Stomach smooth muscle (tissue), 2 donors: ENCODE measurements around the gene SOD2.
"Not testable (repeated sequence)": the region's sequence is repeated elsewhere in the genome, so short reads cannot be mapped to it uniquely, and the experiment has no call there.

Experiments
- H3K27ac ChIP-seq: one replicate; pipeline ENCODE4 v1.7.0; 2013; ENCODE audit warnings: mild to moderate bottlenecking, low read length, inconsistent platforms
- H3K27me3 ChIP-seq, 2 donors: one replicate each; pipeline ENCODE4 v1.7.0; 2013; ENCODE audit warnings: low read length in 2 of 2; ENCODE audit not compliant: insufficient read depth in 2 of 2, control insufficient read depth in 1 of 2
- H3K36me3 ChIP-seq, 2 donors: one replicate each; pipeline ENCODE4 v1.7.0; 2013; ENCODE audit warnings: low read length in 2 of 2; ENCODE audit not compliant: control insufficient read depth in 2 of 2, insufficient read depth in 2 of 2
- H3K4me1 ChIP-seq: one replicate; pipeline ENCODE4 v1.7.0; 2013; ENCODE audit warnings: low read length; ENCODE audit not compliant: control insufficient read depth, insufficient read depth
- H3K4me3 ChIP-seq, 2 donors: one replicate each; pipeline ENCODE4 v1.7.0; 2013; ENCODE audit warnings: low read length in 2 of 2
- H3K9ac ChIP-seq, 2 donors: one replicate each; pipeline ENCODE4 v1.7.0; 2013; ENCODE audit warnings: low read length in 2 of 2, mild to moderate bottlenecking in 1 of 2
- H3K9me3 ChIP-seq, 2 donors: one replicate each; pipeline ENCODE4 v1.7.0; 2013; ENCODE audit warnings: low read length in 2 of 2; ENCODE audit not compliant: control insufficient read depth in 2 of 2
- donor health status: healthy.
- donor health status: Pancreatic carcinoma.

Gene SOD2

GRCh38 chr6:159693128-159693893, at the start of gene SOD2:
Gene SOD2 (minus strand): TSS chr6:159693241. CDS start chr6:159693167, 74 bp downstream.
- Histone ChIP-seq H3K36me3 (peaks cover 0 to 5% of the 10 kb centered on the region in 2 donors), H3K27me3 (no peaks in the 10 kb centered on the region), H3K9me3 (no peaks in the 10 kb centered on the region), H3K9ac (peak within 1 kb of the TSS; percentile 83 to 89), H3K4me1 (peaks cover 29% of the 10 kb centered on the region), H3K27ac (peak within 1 kb of the TSS; percentile 91), H3K4me3 (peak within 1 kb of the TSS; percentile 92)

GRCh38 chr6:159742165-159742564, 49.1 kb upstream of the SOD2 start:
- Histone ChIP-seq H3K27ac (no peak overlapping the region), H3K27me3 (no peaks in the 10 kb centered on the region), H3K9ac (no peak overlapping the region), H3K4me3 (no peak overlapping the region), H3K4me1 (no peaks in the 10 kb centered on the region), H3K36me3 (peaks cover 34 to 42% of the 10 kb centered on the region in 2 donors), H3K9me3 (no peaks in the 10 kb centered on the region)

GRCh38 chr6:159739341-159739740, 46.3 kb upstream of the SOD2 start:
- no peak overlapping the region for H3K9ac ChIP-seq
- no peaks in the 10 kb centered on the region for H3K4me1 ChIP-seq
- no peak overlapping the region for H3K27ac ChIP-seq
- H3K9me3 ChIP-seq = no peaks in the 10 kb centered on the region
- H3K36me3 ChIP-seq = peaks cover 12 to 28% of the 10 kb centered on the region in 2 donors
- H3K27me3 ChIP-seq = no peaks in the 10 kb centered on the region
- no peak overlapping the region for H3K4me3 ChIP-seq

GRCh38 chr6:159736908-159737307, 43.9 kb upstream of the SOD2 start:
- no peak overlapping the region for H3K27ac ChIP-seq
- no peaks in the 10 kb centered on the region for H3K4me1 ChIP-seq
- H3K9me3 ChIP-seq = no peaks in the 10 kb centered on the region
- H3K4me3 ChIP-seq = no peak overlapping the region
- H3K27me3 ChIP-seq = no peaks in the 10 kb centered on the region
- H3K36me3 ChIP-seq = peaks cover 8% of the 10 kb centered on the region in 2 donors
- H3K9ac ChIP-seq = no peak overlapping the region

GRCh38 chr6:159733395-159733794, 40.4 kb upstream of the SOD2 start:
- not testable (repeated sequence) for H3K9ac ChIP-seq, H3K9me3 ChIP-seq, H3K36me3 ChIP-seq, H3K27ac ChIP-seq, H3K4me3 ChIP-seq, H3K27me3 ChIP-seq, H3K4me1 ChIP-seq

GRCh38 chr6:159732550-159732949, 39.5 kb upstream of the SOD2 start:
- H3K36me3 ChIP-seq, H3K4me1 ChIP-seq, H3K27me3 ChIP-seq, H3K27ac ChIP-seq, H3K9ac ChIP-seq, H3K4me3 ChIP-seq, H3K9me3 ChIP-seq: not testable (repeated sequence)

- Histone ChIP-seq H3K4me1 (no peaks in the 10 kb centered on the region), H3K4me3 (peak overlapping the region in 1 of 2 donors; percentile 54), H3K9me3 (no peaks in the 10 kb centered on the region), H3K9ac (no peak overlapping the region), H3K27me3 (no peaks in the 10 kb centered on the region), H3K36me3 (no peaks in the 10 kb centered on the region), H3K27ac (no peak overlapping the region)
Observed at GRCh38 chr6:159730332-159730676, 37.3 kb upstream of the SOD2 start.

GRCh38 chr6:159729598-159730331, 36.7 kb upstream of the SOD2 start:
- Histone ChIP-seq H3K4me1 (no peaks in the 10 kb centered on the region), H3K9me3 (no peaks in the 10 kb centered on the region), H3K36me3 (no peaks in the 10 kb centered on the region), H3K9ac (no peak overlapping the region), H3K27me3 (no peaks in the 10 kb centered on the region), H3K27ac (no peak overlapping the region), H3K4me3 (peak overlapping the region; percentile 20 to 54)

- H3K4me1 ChIP-seq = no peaks in the 10 kb centered on the region
- no peaks in the 10 kb centered on the region for H3K36me3 ChIP-seq
- H3K27me3 ChIP-seq = no peaks in the 10 kb centered on the region
- H3K4me3 ChIP-seq = peak overlapping the region; percentile 79 to 91
- H3K9me3 ChIP-seq = no peaks in the 10 kb centered on the region
- H3K27ac ChIP-seq = peak overlapping the region; percentile 96
- H3K9ac ChIP-seq = peak overlapping the region; percentile 92 to 97
Observed at GRCh38 chr6:159728531-159728964, 35.5 kb upstream of the SOD2 start.

- Histone ChIP-seq H3K27ac (peak overlapping the region; percentile 96), H3K9me3 (no peaks in the 10 kb centered on the region), H3K4me3 (peak overlapping the region; percentile 79 to 91), H3K4me1 (no peaks in the 10 kb centered on the region), H3K36me3 (no peaks in the 10 kb centered on the region), H3K27me3 (no peaks in the 10 kb centered on the region), H3K9ac (peak overlapping the region; percentile 92 to 97)
Observed at GRCh38 chr6:159727717-159728445, 34.8 kb upstream of the SOD2 start.
